Neural progenitor cell (in vitro differentiated cells): ENCODE results near the gene TLR3.
"Not testable (repeated sequence)": the region's sequence is repeated elsewhere in the genome, so short reads cannot be mapped to it uniquely, and the experiment has no call there.

Experiments
- CTCF ChIP-seq: fragments of 200-600 bp; sonication (generic); IDR thresholded peaks from 2 replicates; pipeline ENCODE4 v1.5.1; 2017; ENCODE audit warnings: antibody characterized with exemption, mild to moderate bottlenecking
- EZH2 ChIP-seq: fragments of 200-600 bp; sonication (generic); IDR thresholded peaks from 2 replicates; pipeline ENCODE4 v1.6.1; 2017; ENCODE audit warnings: antibody characterized with exemption, mild to moderate bottlenecking, moderate library complexity

GRCh38 chr4:186047501-186047900 is 21.5 kb upstream of the TLR3 start:
- TF ChIP-seq CTCF, EZH2: not testable (repeated sequence)
